ENCODE measurements around the gene DRC1. TPM values are rescaled to one million over a fixed set of nuclear protein-coding genes. Genes with fewer than 3 reads are reported as not detected.

Gene DRC1
- total and polyA plus RNA-seq, 4 donors: 2.5 to 18.4 (median 8.8) TPM

GRCh38 chr2:26432363-26432762, 30.6 kb downstream of the DRC1 start:
- peaks cover 0 to 2% (median 0%) of the 10 kb centered on the region in 5 donors for H3K4me1 ChIP-seq (ENCODE audit: control insufficient read depth in 5 of 5, insufficient read depth in 5 of 5, low read length in 5 of 5)
- H3K4me3 ChIP-seq: no peak overlapping the region
- no peaks in the 10 kb centered on the region for H3K36me3 ChIP-seq (ENCODE audit: control insufficient read depth in 4 of 4, insufficient read depth in 4 of 4, low read length in 4 of 4)
- H3K9me3 ChIP-seq (ENCODE audit: control insufficient read depth in 4 of 4, insufficient read depth in 3 of 4, low read length in 3 of 4): no peaks in the 10 kb centered on the region
- no peak for TF ChIP-seq CTCF (IDR thresholded peaks at IDR 0.05; ENCODE audit: control extremely low read depth, extremely low read depth)
- ATAC-seq (ENCODE audit: insufficient read depth, low FRiP score) (no peak), DNase-seq (no peak)
- H3K27me3 ChIP-seq (ENCODE audit: control insufficient read depth in 3 of 3, insufficient read depth in 3 of 3, low read length in 2 of 3): no peaks in the 10 kb centered on the region
- H3K27ac ChIP-seq (ENCODE audit: low read depth in 1 of 2, low read length in 1 of 2): no peak overlapping the region
- no peak overlapping the region for H3K9ac ChIP-seq (ENCODE audit: insufficient read depth in 1 of 2, low read length in 2 of 2)

- Histone ChIP-seq H3K36me3 (ENCODE audit: control insufficient read depth in 4 of 4, insufficient read depth in 4 of 4, low read length in 4 of 4) (no peaks in the 10 kb centered on the region), H3K9ac (ENCODE audit: insufficient read depth in 1 of 2, low read length in 2 of 2) (no peak overlapping the region), H3K4me1 (ENCODE audit: control insufficient read depth in 5 of 5, insufficient read depth in 5 of 5, low read length in 5 of 5) (peaks cover 0 to 2% (median 0%) of the 10 kb centered on the region in 5 donors), H3K27me3 (ENCODE audit: control insufficient read depth in 3 of 3, insufficient read depth in 3 of 3, low read length in 2 of 3) (no peaks in the 10 kb centered on the region), H3K4me3 (no peak overlapping the region), H3K27ac (ENCODE audit: low read depth in 1 of 2, low read length in 1 of 2) (no peak overlapping the region), H3K9me3 (ENCODE audit: control insufficient read depth in 4 of 4, insufficient read depth in 3 of 4, low read length in 3 of 4) (no peaks in the 10 kb centered on the region)
- ATAC-seq (ENCODE audit: insufficient read depth, low FRiP score) (no peak), DNase-seq (no peak)
- WGBS, 2 donors: 45 to 47% methylated on average over 2 of the region's 2 CpGs
- no peak for TF ChIP-seq CTCF (IDR thresholded peaks at IDR 0.05; ENCODE audit: control extremely low read depth, extremely low read depth)
Observed at GRCh38 chr2:26432859-26433258, 31.1 kb downstream of the DRC1 start.

- DNase-seq (no peak), ATAC-seq (ENCODE audit: insufficient read depth, low FRiP score) (no peak)
- Histone ChIP-seq H3K9me3 (ENCODE audit: control insufficient read depth in 4 of 4, insufficient read depth in 3 of 4, low read length in 3 of 4) (no peaks in the 10 kb centered on the region), H3K36me3 (ENCODE audit: control insufficient read depth in 4 of 4, insufficient read depth in 4 of 4, low read length in 4 of 4) (no peaks in the 10 kb centered on the region), H3K4me1 (ENCODE audit: control insufficient read depth in 5 of 5, insufficient read depth in 5 of 5, low read length in 5 of 5) (no peaks in the 10 kb centered on the region), H3K9ac (ENCODE audit: insufficient read depth in 1 of 2, low read length in 2 of 2) (no peak overlapping the region), H3K27me3 (ENCODE audit: control insufficient read depth in 3 of 3, insufficient read depth in 3 of 3, low read length in 2 of 3) (no peaks in the 10 kb centered on the region), H3K27ac (ENCODE audit: low read depth in 1 of 2, low read length in 1 of 2) (no peak overlapping the region), H3K4me3 (no peak overlapping the region)
- no peak for TF ChIP-seq CTCF (IDR thresholded peaks at IDR 0.05; ENCODE audit: control extremely low read depth, extremely low read depth)
- WGBS, 2 donors: 87 to 100% methylated on average over 2 of the region's 2 CpGs
Observed at GRCh38 chr2:26435106-26435505, 33.4 kb downstream of the DRC1 start.

- no peak for TF ChIP-seq CTCF (IDR thresholded peaks at IDR 0.05; ENCODE audit: control extremely low read depth, extremely low read depth)
- no peak overlapping the region for H3K27ac ChIP-seq (ENCODE audit: low read depth in 1 of 2, low read length in 1 of 2)
- H3K4me1 ChIP-seq (ENCODE audit: control insufficient read depth in 5 of 5, insufficient read depth in 5 of 5, low read length in 5 of 5): no peaks in the 10 kb centered on the region
- no peaks in the 10 kb centered on the region for H3K27me3 ChIP-seq (ENCODE audit: control insufficient read depth in 3 of 3, insufficient read depth in 3 of 3, low read length in 2 of 3)
- no peak overlapping the region for H3K9ac ChIP-seq (ENCODE audit: insufficient read depth in 1 of 2, low read length in 2 of 2)
- 51 to 75% methylated on average over 8 of the region's 8 CpGs for WGBS, 2 donors
- no peaks in the 10 kb centered on the region for H3K9me3 ChIP-seq (ENCODE audit: control insufficient read depth in 4 of 4, insufficient read depth in 3 of 4, low read length in 3 of 4)
- ATAC-seq (ENCODE audit: insufficient read depth, low FRiP score) (no peak), DNase-seq (no peak)
- H3K36me3 ChIP-seq (ENCODE audit: control insufficient read depth in 4 of 4, insufficient read depth in 4 of 4, low read length in 4 of 4): no peaks in the 10 kb centered on the region
- H3K4me3 ChIP-seq: no peak overlapping the region
Observed at GRCh38 chr2:26438526-26438925, 36.8 kb downstream of the DRC1 start.
